HG02840 (cell line): Measurements from ENCODE around the gene TAF1B.

ENCODE experiments used
- ATAC-seq: cut with Tn5 transposase; IDR thresholded peaks from one replicate; pipeline ENCODE4 v1.9.1; 2021; ENCODE audit warnings: mild to moderate bottlenecking, moderate library complexity, moderate number of reproducible peaks; ENCODE audit not compliant: unreplicated experiment, low FRiP score

TAF1B gene

DNA sequence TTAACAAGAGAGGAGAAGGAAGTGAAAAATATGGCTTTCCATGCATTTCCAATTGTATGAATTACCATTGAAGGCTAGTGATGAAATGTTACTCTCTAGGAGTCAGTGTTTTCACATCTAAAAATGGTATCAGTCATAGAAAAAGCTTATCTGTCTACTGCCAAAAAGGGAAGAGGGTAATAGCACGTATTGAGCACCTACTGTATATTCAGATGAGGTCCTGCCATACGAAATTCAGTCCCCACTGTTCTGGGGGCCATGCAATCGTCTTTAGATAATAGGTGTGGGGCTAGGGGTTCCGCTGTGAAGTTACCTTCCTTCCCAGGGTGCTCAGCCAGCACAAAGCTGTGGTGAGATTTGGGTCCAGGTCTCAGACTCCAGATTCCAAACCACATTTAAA is 94.0 kb downstream of the TAF1B start:
- no peak for ATAC-seq

DNA sequence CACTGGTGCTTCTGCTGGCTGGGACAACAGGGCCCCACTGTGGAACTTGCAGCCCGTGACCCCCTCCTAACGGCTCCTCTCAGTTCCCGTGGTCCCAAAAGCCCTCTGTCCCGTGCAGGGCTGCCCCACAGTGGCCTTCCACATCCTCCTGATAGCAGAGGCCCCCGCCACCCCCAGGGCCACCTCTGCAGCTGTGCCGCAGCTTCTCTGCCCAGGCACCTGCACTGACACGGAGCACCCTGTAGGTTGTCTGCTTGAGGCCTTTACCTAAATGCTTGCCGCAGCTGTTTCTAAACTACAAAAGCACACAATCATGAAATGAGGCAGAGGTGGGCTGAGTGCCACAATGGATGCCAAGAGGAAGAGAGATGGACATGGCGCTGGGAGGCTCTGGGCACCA is 94.7 kb downstream of the TAF1B start:
- ATAC-seq = no peak

DNA sequence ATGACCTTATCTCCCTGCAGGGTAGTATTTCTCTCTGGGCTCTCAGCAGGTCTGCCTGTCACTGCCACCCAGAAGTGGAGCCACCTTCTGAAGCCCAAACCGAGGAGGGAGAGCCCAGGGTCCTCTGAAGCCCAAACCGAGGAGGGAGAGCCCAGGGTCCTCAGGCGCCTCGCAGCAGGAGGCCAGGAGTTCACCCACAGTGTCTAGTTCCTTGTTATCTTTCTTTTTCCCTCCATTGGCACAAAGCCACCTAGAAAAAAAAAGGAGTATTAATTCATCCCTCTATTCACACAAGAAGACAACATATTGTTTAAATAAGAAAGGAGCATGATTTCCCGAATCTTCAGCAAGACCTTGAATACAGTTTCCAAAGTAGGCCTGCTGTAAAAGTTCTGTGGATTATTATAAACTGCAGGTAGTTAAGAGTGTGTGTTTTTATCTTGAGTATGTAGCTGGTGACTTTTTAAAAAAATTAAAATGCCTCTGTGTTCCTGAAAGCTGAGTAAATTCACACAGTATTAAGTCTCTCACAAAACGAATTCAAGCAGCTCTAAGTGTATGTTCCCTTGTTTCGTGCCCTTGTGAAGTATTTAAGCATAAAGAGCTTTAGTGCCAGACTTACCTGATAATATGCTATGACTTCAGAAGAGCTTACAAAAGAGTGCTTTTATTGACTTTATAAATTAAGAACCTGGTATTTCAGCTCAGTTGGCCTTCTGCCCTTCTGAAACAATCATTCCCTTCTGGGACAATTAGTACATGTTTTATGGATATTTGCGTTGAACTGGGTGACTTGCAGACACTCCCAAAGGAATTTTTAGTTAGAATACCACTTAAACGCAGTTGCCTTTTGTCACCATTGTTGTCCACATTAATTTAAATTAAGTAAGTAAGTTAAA is 96.6 kb downstream of the TAF1B start:
- no peak for ATAC-seq

DNA sequence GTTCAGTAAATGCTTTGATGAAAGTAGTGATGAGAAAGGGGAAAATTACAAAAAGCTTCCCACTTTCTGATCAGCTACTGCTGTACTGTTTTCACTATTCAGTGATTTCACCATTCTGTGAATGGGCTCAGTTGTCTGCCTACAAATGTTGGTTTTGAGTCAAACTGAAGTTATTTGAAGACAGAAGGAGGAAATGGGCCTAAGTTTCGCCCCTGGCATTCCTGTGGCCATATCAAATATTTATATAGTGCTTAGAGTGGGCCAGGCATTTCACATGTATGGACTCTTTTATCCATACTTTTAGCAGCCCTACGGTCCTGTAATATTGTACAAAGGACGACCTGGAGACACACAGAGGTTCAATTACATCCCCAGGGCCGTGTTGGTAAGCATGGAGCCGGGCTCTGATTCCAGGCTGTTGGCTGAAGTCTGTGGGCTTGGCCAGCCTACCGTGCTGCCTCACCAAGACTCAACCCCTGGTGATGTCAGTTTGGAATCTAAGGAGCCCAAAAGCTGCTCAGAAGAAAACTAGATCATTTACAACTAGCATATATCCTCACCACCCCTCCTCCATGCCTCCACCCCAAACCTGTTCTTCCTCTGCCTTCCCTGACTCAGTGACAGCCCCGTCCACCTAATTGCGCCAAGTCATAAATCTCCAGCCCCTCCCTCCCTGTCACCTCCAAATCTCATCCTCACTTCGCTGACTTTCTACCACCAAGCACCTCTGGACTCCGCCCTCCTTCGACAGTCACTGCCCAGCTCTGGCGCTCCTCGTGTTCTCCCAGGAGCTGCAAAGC is 98.1 kb downstream of the TAF1B start:
- no peak for ATAC-seq

DNA sequence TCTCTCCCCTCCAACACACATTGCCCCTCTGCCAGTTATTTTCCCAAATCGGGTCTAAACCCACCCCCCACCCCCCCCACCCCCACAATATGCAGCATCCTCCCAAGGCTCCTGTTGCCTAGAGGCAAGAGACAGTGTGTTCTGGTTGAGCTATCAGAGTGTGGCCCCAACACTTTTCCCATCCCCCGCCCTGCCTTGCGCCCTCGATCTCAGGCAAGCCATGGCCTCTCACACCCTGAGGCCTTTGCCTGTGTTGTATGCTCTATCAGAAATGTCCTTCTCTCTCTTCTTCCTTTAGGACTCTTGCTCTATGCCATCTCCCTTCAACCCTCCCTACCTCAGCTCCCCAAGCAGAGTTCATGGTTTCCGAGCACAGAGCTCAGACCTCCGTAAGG is 98.7 kb downstream of the TAF1B start:
- ATAC-seq = no peak

DNA sequence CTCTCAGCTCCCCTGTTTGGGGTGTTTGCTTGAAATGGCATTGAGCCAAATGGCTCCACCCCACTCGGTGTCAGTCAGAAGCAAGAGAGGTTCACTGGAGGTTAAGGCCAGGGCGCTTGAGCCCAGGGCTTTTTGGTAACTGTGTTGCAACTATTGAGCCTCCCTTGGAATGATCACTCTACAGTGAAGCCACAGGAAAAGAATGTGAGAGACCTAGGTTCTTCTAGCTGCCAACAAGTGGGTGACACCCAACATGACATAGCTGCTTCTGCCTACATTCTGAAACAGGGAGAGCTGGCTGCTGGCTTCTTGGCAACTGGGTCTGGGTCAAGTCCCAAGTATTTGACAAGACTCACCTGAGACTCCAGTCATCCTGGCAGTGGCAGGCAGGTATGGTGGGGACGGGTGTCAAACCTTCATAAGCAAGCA is 101.1 kb downstream of the TAF1B start:
- ATAC-seq = no peak

DNA sequence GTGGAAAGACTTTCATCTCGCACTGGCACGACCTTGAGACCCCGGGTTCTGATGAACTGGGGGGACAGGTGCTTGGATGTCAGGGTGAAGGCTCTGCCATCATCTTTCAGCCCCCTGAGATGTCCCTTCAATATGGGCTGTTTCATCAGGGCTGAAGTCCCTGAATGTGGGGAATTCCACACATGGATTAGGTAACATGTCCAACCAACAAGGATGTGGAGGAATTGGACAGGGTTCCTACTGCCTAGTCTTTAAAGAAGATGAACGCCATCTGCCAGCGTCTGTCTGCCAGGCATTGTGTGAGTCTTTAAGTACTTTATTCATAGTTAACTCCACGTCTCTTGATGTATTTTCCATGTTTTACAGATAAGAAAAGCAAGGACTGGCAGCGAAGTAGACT is 102.3 kb downstream of the TAF1B start:
- ATAC-seq = no peak

DNA sequence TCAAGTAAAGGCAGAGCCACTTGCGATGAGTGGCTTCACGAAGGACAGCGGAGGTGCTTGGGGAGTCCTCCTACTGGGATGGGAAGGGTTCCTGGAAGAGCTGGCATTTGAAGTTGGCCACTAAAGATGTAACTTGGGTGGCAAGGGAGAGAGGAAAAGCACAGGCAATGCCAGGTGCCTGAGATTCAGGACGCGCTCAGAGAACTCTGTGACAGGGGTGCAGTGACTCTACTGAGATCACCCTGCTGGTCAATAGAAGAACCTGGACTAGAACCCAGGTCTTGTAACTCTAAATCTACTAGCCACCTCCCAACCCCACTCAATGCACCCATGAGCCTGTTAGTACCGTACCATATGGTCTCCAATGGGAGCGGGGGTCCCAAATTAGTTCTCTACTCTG is 102.8 kb downstream of the TAF1B start:
- ATAC-seq = no peak

GRCh38 chr2:9946818-9947217 is 103.5 kb downstream of the TAF1B start:
- ATAC-seq = no peak

DNA sequence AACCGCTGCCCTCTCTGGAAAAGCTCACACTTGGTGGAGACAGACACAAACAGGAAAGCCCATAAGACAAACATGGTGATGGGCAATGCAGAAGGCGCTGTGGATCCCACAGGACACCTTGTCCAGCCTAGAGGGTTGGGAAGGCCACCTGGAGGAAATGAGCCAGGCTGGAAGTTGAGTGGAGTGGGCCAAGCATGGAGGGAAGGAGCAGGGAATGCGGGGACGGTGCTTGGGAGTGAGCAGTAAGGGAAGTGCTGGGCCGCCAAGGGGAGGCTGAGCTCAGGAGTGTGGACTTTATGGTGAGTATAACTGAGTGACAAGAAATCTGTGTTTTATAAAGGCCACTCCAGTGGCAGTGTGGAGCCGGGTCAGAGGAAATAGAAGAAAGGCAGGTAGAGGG is 105.4 kb downstream of the TAF1B start:
- ATAC-seq = no peak

DNA sequence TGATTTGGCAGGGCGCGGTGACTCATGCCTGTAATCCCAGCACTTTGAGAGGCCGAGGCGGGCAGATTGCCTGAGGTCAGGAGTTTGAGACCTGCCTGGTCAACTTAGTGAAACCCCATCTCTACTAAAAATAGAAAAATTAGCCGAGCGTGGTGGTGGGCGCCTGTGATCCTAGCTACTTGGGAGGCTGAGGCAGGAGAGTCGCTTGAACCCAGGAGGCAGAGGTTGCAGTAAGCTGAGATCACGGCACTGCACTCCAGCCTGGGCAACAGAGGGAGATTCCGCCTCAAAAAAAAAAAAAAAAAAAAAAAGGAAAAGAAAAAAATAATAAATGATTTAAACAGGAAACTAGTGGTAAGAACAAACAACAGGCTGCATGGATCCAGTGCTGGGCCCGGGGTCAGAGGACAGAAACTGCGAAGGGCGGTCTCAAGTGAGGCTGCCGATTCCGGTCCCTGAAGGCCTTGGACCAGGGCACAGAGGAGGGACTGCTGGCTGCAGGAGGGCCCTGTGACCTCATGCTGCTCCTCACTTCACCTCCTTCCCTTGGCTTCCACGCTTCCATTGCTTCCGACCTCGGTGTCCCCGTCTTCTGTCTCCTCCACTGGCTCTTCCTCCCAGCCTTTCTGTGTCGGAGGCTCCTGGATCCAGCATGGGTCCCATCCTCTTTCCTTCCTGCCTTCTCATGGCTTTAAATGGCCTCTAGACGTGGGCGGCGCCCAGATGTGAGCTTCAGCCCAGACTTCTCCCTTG is 106.1 kb downstream of the TAF1B start:
- ATAC-seq = no peak

- ATAC-seq = no peak
Measured at GRCh38 chr2:9949992-9950520, 106.8 kb downstream of the TAF1B start.

GRCh38 chr2:9950521-9951271 is 107.4 kb downstream of the TAF1B start:
- no peak for ATAC-seq

DNA sequence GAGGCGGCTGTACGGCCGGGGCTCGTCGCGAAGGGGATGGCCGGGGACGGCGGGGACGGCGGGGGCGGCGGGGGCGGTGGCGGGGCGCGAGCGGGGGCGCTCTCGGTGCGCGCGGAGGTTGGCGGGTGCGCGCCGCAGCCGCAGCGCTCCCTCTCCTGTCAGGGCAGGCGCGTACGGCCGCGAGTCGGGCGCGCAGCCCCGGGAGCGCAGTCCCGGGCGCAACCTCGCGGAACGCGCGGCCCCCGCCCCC is 107.9 kb downstream of the TAF1B start:
- no peak for ATAC-seq

- peak; percentile 95 for ATAC-seq
Measured at GRCh38 chr2:9951522-9952285, 108.4 kb downstream of the TAF1B start, which contains the start of gene GRHL1. GRHL1 (plus strand) TSS chr2:9951693; CDS start chr2:9951834, 141 bp downstream.

DNA sequence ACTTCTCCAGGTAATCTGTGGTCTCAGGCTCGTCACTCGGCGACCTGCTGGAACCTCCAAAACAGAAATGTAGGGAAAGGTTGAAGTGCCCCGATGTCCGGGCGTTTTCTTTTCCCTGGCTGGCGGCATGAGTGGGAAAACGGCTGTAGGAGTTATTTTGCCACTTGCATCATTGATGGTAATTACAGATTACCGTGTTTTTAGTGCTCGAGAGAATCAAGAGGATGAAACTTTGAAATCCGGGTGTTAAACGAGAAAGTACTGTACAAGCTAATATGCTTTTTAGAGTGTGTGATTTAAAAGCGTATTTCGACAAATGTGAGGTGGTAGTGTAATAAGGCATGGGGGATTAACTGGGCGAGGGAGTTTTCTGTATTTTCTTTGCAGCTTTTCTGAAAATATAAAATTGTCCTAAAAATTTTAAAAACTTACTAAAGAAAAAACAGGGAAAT is 109.0 kb downstream of the TAF1B start:
- no peak for ATAC-seq

DNA sequence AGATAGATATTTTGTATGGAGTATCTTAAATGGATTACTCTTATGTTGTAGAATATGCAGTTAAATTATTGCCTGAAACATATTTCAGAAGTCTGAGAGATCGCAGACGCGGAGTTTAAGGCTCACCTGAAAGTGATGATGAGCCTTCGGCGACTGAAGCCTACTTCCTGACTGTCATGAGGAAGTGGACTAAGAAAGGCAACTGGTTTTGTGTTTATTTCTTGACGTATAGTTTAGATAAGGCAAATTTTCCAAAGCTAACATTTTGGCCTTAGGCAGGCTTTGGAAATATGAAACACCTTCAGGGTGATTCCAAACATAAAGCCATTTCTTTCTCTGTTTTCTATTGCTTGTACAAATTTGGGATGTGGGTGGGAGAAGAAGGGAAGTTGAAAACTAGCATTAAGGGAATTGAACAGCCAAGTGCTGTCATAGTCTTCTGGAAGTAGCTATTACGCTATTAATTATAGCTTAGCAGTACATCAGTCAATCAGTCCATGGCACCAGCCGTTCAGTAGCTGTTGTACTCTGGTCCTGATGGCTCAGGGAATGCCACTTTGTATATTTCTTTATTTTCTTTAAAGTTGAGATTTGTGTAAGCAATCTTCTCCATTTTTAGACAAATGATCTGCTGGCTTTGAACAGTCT is 109.7 kb downstream of the TAF1B start:
- ATAC-seq = no peak

DNA sequence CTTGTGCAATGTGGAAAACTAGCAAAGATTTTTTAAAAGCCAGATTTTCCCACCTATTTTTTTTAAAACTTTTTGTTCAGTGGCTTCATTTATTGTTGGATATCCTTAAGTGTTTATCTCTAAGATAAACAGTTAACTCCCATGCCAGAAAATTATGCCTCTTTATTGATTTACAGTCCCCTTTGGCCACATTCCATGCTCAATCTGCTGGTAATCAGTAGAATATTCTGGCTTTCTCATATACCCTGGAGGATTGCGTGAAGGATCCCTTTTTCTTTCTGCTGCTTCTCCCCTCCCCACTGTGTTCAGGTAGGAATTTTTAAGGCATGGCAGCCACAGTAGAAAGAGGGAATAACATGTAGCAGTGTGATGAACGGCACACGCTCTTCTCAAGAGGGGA is 110.9 kb downstream of the TAF1B start:
- ATAC-seq = no peak

DNA sequence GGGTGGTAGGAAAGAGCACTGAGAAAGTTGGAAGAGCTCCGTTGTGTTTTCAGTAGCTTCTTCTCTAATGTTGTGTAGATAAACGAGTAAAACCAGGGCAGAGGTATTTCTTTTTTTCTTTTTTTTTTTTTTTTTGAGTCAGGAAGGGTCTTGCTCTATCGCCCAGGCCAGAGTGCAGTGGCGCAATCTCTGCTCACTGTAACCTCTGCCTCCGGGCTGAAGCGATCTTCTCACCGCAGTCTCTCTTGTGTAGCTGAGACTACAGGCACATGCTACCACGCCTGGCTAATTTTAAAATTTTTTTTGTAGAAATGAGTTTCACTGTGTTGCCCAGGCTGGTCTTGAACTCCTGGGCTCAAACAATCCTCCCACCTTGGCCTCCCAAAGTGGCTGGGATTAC is 114.8 kb downstream of the TAF1B start:
- no peak for ATAC-seq
